Measurements from ENCODE around the gene HEXD. TPM values are rescaled to one million over a fixed set of nuclear protein-coding genes. Genes with fewer than 3 reads are reported as not detected.

Gene HEXD
- total RNA-seq, 1 experiment from 2014 or later, result 14.2 TPM

DNA sequence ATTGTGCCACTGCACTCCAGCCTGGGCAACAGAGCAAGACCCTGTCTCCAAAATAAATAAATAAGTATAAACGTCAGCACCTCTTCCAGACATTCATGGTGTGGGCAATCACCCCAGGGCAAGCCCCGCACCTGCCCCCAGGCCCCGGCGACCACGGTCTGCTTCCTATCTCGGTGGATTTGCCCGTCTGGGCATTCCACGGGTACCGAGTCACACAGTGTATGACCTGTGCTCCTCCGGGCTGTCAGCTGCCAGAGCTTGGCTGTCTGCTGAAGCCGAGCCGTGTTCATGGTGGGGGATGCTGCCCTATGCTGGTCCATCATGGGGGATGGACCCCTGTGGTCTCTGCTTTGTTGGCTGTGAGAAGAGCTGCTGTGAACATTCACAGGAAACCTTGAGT lies 17.0 kb downstream of the HEXD start:
- DNase-seq, result peak in 1 of 2 experiments; percentile 65
- no peaks in the 10 kb centered on the region for H3K9me3 ChIP-seq (replicated peaks)
- H3K27ac ChIP-seq, result no peak overlapping the region
- no peaks in the 10 kb centered on the region for H3K36me3 ChIP-seq
- H3K4me3 ChIP-seq, result no peak overlapping the region
- no peaks in the 10 kb centered on the region for H3K27me3 ChIP-seq
- no peaks in the 10 kb centered on the region for H3K4me1 ChIP-seq

DNA sequence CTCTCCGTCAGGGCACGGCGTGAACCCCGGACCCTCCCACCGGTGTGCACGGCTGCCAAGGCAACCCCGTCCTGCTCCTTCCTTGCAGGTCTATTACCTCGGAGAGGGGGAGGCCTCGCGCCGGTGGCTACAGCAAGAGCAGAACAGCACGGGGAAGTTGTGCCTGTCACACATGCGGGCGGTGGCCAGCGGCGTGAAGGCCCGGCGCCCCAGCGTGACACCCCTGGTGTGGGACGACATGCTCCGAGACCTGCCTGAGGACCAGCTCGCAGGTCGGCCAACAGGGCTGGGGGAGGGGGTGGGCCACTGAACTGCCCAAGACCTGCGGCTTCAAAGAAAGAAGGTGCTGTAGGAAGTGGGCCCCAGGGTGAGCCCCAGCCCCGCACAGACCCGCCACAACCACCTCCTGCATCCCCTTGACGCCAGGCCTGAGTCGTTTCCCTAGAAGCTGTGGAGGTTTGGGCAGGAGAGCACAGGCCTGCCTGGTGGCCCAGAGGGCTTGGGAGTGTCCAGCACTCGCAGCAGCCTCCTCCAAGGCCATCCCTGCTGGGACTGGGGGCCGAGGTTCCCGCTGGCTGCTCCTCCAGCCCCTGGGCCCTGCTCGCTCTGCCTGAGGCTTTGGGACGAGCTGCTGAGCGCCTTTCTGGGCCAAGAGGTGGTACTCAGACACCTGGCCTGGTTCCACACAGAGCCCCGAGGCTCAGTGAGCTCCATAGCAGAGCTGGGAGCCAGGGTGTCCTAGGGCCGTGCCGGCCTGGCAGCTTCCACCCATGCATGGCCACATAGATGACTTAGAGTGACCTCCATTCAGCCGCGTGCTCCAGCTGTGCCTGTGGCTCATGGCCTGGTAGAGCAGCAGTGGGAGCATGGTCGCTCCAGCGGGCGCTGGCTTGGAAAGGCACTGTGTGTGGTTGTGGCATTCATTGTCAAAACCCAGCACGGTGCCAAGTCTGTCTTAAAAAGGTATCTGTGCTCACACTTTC lies 17.7 kb downstream of the HEXD start:
- Histone ChIP-seq H3K4me1 (peaks cover 5% of the 10 kb centered on the region), H3K27ac (no peak overlapping the region), H3K27me3 (no peaks in the 10 kb centered on the region), H3K9me3 (replicated peaks) (no peaks in the 10 kb centered on the region), H3K36me3 (no peaks in the 10 kb centered on the region), H3K4me3 (no peak overlapping the region)
- no peak for DNase-seq

DNA sequence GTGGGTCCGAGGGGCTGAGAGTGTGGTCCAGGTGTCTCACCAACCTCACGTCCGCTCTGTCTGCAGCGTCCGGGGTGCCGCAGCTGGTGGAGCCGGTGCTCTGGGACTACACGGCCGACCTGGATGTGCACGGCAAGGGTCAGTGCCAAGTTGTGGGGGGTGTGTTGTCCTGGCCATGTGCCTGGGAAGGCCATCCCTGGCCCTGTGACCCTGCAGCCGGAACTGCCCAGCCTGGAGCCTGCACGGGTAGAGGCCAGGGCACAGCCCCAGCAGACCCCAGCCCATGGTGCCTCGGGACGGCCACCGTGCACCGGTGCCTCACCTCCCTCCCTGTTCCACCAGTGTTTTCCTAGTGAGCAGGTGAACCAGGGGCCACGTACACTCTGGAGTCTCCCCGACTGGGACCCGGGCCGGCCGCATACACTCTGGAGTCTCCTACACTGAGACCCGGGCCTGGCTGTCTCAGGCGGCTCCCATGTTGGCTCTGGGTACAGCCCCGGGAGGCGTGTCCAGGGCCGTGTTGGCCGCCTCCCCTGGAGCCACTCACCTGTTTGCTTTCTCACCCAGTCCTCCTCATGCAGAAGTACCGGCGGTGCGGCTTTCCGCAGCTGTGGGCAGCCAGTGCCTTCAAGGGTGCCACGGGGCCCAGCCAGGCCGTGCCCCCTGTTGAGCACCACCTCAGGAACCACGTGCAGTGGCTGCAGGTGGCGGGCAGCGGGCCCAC lies 18.6 kb downstream of the HEXD start:
- Histone ChIP-seq H3K9me3 (replicated peaks) (no peaks in the 10 kb centered on the region), H3K36me3 (no peaks in the 10 kb centered on the region), H3K4me3 (no peak overlapping the region), H3K27ac (no peak overlapping the region), H3K27me3 (no peaks in the 10 kb centered on the region), H3K4me1 (peaks cover 5% of the 10 kb centered on the region)
- DNase-seq, result no peak

DNA sequence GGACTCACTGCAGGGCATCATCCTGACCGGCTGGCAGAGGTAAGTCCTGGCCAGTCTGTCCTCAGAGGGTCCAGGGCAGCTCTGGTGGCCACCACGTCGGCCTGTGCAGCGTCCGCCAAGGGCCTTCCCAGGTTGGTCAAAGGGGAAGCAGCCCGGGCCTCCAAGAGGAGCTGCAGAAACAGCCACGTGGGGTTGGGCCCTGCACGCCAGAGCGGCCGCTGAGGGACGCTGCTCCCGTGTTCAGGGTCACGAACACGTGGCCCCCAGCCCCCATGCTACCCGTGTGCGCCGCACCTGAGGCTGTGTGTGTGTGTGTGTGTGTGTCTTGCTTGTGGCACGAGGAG lies 19.1 kb downstream of the HEXD start:
- no peaks in the 10 kb centered on the region for H3K27me3 ChIP-seq
- H3K36me3 ChIP-seq, result no peaks in the 10 kb centered on the region
- H3K27ac ChIP-seq, result no peak overlapping the region
- peaks cover 5% of the 10 kb centered on the region for H3K4me1 ChIP-seq
- DNase-seq, result no peak
- H3K4me3 ChIP-seq, result no peak overlapping the region
- no peaks in the 10 kb centered on the region for H3K9me3 ChIP-seq (replicated peaks)

DNA sequence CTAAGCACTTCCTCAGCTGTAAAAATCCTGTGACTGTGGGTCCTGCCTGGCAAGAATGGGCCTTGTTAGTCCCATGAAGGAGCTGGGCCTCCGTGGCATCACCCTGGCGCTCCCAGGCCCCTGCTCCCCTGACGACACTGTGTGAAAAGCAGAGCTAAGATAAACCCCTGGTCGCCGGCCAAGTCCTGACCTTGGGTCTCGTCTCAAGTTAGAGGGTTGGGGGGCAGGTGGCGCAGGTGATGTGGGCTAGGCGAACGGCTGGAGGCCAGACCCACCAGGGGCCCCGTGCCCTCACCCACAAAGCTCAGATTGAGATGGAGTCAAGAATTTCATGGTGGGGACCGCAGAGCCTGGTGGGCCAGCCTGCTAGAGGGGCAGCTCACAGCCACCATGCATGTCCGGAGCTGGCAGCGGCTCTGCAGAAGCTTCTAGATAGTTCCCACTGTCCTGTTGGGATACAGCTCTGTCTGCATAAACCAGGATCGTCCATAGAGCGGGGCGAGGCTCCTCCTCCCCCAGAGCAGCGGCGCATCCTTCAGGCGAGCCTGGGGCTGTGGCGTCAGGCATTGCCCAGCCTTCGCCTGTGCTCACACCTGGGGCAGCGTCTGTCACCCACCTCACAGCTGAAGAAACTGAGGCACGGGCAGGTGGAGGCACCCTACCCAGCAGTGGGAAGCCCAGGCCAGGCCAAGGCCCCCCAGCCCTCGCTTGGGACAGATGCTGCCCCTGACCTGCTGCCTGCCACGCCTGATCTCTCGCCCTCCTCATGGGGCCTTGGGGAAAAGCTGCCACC lies 20.4 kb downstream of the HEXD start:
- DNase-seq, result no peak
- peaks cover 5% of the 10 kb centered on the region for H3K4me1 ChIP-seq
- no peak overlapping the region for H3K4me3 ChIP-seq
- no peaks in the 10 kb centered on the region for H3K9me3 ChIP-seq (replicated peaks)
- H3K36me3 ChIP-seq, result 0 out of 2 replicates have a peak, but pooled peaks cover 3% of the 10 kb centered on the region
- no peak overlapping the region for H3K27ac ChIP-seq
- H3K27me3 ChIP-seq, result no peaks in the 10 kb centered on the region

DNA sequence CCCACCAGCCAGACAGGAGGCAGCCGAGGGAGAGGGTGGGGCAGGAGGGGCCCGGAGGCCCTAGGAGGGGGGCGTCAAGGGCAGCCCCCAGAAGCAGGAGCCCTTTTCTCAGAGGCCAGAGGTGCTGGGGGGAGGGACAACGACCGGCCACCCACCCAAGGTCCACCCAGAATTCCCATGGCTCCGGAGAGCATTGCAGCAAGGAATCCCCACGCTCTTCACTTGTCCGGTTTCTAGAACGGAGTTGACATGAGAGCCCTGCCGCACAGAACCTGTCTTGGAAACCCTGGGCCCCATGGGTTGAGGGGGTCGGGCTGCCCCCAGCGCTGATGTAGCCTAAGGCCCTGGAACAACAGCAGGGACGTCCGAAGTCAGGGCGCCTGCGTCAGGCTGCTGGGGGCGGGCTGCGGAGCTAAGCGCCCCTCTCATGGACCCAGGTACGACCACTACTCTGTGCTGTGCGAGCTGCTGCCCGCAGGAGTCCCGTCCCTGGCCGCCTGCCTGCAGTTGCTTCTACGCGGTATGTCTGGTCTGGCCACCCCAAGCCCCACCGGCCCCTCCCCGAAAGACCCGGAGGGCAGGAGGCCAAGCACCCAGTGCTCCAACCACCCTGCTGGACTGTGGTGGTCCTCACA lies 21.2 kb downstream of the HEXD start:
- Histone ChIP-seq H3K36me3 (0 out of 2 replicates have a peak, but pooled peaks cover 3% of the 10 kb centered on the region), H3K4me3 (no peak overlapping the region), H3K4me1 (peaks cover 5% of the 10 kb centered on the region), H3K9me3 (replicated peaks) (no peaks in the 10 kb centered on the region), H3K27me3 (no peaks in the 10 kb centered on the region), H3K27ac (no peak overlapping the region)
- no peak for DNase-seq

DNA sequence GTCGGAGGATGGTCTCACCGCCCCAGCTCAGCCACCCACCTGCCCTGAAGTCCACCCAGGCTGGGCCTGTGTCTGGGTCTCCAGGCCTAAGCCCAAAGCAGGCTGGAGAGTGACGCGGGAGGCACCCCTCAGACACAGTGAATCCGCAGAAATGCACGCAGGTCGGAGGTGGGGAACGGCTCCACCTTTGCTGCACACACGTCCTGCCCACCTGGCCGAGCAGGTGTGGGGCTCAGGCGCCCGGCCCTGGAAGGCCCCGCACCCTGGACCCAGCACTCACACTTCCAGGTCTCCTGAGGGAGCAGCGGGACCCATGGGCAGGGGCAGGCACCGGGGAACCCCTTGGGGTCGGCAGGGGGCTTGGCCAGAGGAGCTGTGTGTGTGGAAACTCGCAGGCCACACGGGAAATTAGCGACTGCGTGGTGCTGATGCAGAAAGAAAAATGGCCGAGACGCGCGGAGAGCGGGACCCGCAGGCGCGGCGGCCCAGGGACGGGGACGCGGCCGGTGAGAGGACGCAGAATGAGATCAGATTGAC lies 21.8 kb downstream of the HEXD start:
- Histone ChIP-seq H3K27me3 (no peaks in the 10 kb centered on the region), H3K9me3 (replicated peaks) (no peaks in the 10 kb centered on the region), H3K4me1 (peaks cover 5% of the 10 kb centered on the region), H3K36me3 (0 out of 2 replicates have a peak, but pooled peaks cover 3% of the 10 kb centered on the region), H3K4me3 (no peak overlapping the region), H3K27ac (no peak overlapping the region)
- no peak for DNase-seq

DNA sequence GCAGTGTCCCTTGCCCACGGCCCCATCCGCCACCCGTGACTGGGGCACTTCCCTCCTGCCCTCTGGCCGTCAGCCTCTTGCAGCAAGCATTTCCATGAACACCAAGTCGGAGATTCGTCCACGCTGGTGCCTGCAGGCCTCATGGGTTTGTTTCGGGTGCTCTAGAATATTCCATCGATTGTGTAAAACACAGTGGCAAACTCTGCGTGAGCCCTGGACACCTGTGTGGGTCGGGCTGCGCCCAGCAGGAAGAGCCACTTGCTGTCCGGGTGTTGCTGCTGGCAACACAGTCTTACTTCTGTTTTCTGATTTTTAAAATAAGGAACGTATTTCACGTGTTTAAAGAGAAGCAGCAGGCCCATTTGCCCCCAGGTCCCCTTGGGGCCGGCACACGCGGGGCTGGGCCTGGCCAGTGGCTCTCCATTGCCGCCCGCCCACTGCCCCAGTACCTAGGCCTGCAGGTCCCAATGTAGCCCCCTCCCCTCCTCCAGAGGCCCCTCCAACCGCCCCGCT lies 22.4 kb downstream of the HEXD start:
- peaks cover 5% of the 10 kb centered on the region for H3K4me1 ChIP-seq
- no peaks in the 10 kb centered on the region for H3K27me3 ChIP-seq
- no peak for DNase-seq
- H3K27ac ChIP-seq, result no peak overlapping the region
- peak overlapping the region; percentile 1; the same call in 1 of the 2 replicates for H3K4me3 ChIP-seq
- H3K9me3 ChIP-seq (replicated peaks), result no peaks in the 10 kb centered on the region
- H3K36me3 ChIP-seq, result 0 out of 2 replicates have a peak, but pooled peaks cover 3% of the 10 kb centered on the region

DNA sequence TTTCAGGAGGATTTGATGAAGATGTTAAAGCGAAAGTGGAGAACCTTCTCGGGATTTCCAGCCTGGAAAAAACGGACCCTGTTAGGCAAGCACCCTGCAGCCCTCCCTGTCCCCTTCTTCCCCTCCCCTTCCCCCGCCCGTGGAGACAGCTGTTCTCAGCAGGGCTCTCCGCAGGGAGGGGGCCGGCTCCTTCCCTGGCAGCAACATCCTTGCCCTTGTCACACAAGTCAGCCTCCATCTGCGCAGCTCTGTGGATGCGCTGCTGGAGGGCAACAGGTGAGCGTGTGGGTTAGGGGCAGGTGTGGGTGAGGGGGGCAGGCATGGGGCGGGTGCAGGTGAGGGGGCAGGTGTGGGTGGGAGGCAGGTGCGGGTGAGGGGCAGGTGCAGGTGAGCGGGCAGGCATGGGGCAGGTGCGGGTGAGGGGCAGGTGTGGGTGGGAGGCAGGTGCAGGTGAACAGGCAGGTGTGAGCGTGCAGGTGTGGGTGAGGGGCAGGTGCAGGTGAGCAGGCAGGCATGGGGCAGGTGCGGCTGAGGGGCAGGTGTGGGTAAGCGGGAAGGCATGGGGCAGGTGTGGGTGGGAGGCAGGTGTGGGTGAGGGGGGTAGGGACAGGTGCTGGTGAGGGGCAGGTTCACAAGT lies 23.0 kb downstream of the HEXD start:
- no peaks in the 10 kb centered on the region for H3K9me3 ChIP-seq (replicated peaks)
- DNase-seq, result peak; percentile 94 to 95
- H3K36me3 ChIP-seq, result 0 out of 2 replicates have a peak, but pooled peaks cover 3% of the 10 kb centered on the region
- H3K4me1 ChIP-seq, result peaks cover 5% of the 10 kb centered on the region
- H3K4me3 ChIP-seq, result peak overlapping the region; percentile 1; the same call in 1 of the 2 replicates
- no peaks in the 10 kb centered on the region for H3K27me3 ChIP-seq
- H3K27ac ChIP-seq, result no peak overlapping the region

DNA sequence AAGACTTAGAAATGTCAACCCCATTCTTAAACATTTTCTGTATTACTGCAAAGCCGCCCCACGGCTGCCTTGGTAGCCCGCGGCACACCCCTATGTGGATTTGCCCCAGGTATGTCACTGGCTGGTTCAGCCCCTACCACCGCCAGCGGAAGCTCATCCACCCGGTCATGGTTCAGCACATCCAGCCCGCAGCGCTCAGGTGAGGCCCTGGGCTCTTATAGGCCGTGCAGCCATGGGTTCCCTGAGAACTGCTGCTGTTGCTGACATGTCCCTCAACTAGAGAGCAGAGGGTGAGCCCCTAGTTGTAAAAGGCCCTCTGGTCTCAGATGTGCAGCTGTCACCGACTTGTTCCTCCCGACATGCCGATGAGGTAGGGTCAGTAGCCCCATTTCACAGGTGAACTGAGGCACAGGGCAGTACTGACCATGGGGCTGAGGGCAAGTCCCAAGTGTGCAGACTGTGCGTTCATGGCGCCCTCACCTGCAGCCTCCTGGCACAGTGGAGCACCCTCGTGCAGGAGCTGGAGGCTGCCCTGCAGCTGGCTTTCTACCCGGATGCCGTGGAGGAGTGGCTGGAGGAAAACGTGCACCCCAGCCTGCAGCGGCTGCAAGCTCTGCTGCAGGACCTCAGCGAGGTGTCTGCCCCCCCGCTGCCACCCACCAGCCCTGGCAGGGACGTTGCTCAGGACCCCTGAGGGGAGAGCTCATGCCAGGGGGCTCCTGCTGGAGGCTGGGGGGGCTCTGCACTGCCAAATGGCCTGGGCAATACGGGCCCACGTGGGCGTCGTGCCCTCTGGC lies 23.7 kb downstream of the HEXD start:
- Histone ChIP-seq H3K27ac (no peak overlapping the region), H3K4me3 (no peak overlapping the region), H3K36me3 (0 out of 2 replicates have a peak, but pooled peaks cover 3% of the 10 kb centered on the region), H3K4me1 (peaks cover 5% of the 10 kb centered on the region), H3K9me3 (replicated peaks) (no peaks in the 10 kb centered on the region), H3K27me3 (no peaks in the 10 kb centered on the region)
- no peak for DNase-seq

DNA sequence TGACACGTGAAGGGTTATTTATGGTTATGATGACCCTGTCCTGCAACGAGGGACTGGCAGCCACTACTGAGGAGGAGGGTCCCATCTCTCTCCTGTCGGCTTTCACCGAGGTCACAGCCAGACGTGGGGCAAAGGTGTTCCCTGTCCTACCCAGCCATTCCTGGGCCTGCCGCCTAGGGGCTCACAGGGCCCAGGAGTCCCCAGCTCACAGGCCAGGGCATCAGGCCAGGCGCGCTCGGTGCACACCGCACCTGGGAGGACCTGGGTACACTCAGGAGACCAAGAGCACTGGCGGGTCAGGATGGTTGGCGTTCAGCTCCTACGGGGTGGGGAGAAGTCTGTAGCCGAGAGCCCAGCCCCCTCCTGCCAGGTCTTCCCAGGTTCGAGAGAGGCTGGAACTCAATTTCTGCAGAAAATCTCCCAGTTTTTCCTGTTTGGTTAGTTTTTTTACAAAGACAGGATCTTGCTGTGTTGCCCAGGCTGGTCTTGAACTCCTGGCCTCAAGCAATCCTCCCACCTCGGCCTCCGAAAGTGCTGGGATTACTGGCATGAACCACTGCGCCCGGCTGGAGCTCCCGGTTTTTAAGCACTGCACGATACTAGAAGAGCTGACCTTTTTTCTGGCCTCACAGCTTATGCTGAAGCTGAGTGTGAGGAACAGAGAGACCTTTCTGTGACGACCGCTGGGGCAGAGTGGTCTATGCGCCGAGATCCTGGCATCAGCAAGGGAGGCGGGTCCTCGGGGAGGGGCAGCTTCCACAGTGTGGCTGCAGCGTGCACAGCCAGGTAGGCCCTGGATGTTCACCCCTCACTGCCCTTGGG lies 24.7 kb downstream of the HEXD start:
- Histone ChIP-seq H3K27me3 (no peaks in the 10 kb centered on the region), H3K4me3 (no peak overlapping the region), H3K4me1 (peaks cover 5% of the 10 kb centered on the region), H3K27ac (no peak overlapping the region), H3K9me3 (replicated peaks) (no peaks in the 10 kb centered on the region), H3K36me3 (0 out of 2 replicates have a peak, but pooled peaks cover 3% of the 10 kb centered on the region)
- no peak for DNase-seq

Measured in SJCRH30 (cell line).